ENCODE data around the gene CES3.

The CES3 gene

GRCh38 chr16:67023689-67024088 is 62.6 kb downstream of the CES3 start:
- in situ Hi-C loops (cut with MboI; ENCODE audit: low sequenced_read_pairs) = no loop called here

Measured in HL-60/S4 treated with phorbol 12-myristate 13-acetate at 8.2 ng/mL for 4 days and 3 days (cell line).